Endothelial cell of umbilical vein (primary cell): Measurements from ENCODE around the gene THEM5. TPM values are rescaled to one million over a fixed set of nuclear protein-coding genes. Genes with fewer than 3 reads are reported as not detected.

Experiments used
- BruUV-seq: library from RNA; stranded (reverse); fragments of 400-500 nt; replicated peaks from 2 replicates; lab custom pipeline; 2021; lab: Mats Ljungman, UMichigan
- CTCF ChIA-PET: fragments of 300-600, 350-600 bp; sonication (Branson Sonifier 250); formaldehyde crosslinking; loops from one replicate; lab custom pipeline; 2021; ENCODE audit warnings: antibody characterized with exemption, inconsistent platforms; lab: Charles Lee
- POLR2A ChIA-PET: fragments of 300-600, 350-600 bp; sonication (Branson Sonifier 250); formaldehyde crosslinking; loops from one replicate; lab custom pipeline; 2021; ENCODE audit warnings: antibody characterized with exemption, inconsistent platforms; lab: Charles Lee
- DNase-seq: peaks from one replicate; pipeline ENCODE4 v3.0.0-alpha.2; 2011; ENCODE audit warnings: low read depth, low spot score
- FAIRE-seq: peaks from 2 replicates; lab custom pipeline; 2011; peaks lifted over from hg19 to GRCh38; lab: Jason Lieb, UNC
- H2AFZ ChIP-seq: 2 replicates; pipeline ENCODE4 v1.6.0; 2012; ENCODE audit warnings: low read depth, low read length, control low read depth, inconsistent platforms
- H3K27ac ChIP-seq: 2 replicates; pipeline ENCODE4 v1.5.1; 2011; ENCODE audit warnings: low read depth, mild to moderate bottlenecking, control low read depth, low read length, moderate library complexity; ENCODE audit not compliant: insufficient read depth
- H3K27me3 ChIP-seq, 2 experiments: 2 replicates each; pipeline versions ENCODE4 v1.6.0 to v1.6.1; 2011; ENCODE audit warnings: low read length in 2 of 2, mixed read lengths in 1 of 2; ENCODE audit not compliant: control insufficient read depth in 2 of 2, insufficient read depth in 2 of 2
- H3K36me3 ChIP-seq, 2 experiments: 2 replicates in 1 of 2; 3 replicates in 1 of 2; pipeline ENCODE4 v1.5.1; 2011; ENCODE audit warnings: low read length in 2 of 2, mild to moderate bottlenecking in 1 of 2, moderate library complexity in 1 of 2; ENCODE audit not compliant: control insufficient read depth in 2 of 2, insufficient read depth in 2 of 2; ENCODE audit errors: extremely low read depth in 1 of 2
- H3K4me1 ChIP-seq: 3 replicates; pipeline ENCODE4 v1.5.1; 2011; ENCODE audit warnings: mild to moderate bottlenecking, low read length; ENCODE audit not compliant: control insufficient read depth, insufficient read depth; ENCODE audit errors: extremely low read depth
- H3K4me2 ChIP-seq: 2 replicates; pipeline ENCODE4 v1.6.1; 2011; ENCODE audit warnings: low read length, control low read depth, mixed read lengths; ENCODE audit not compliant: insufficient read depth
- H3K4me3 ChIP-seq, 3 experiments: fragments of 200-600 bp in 1 of 3; sonication (generic), shearing (Covaris generic) in 1 of 3; replicated peaks in 1 of 3; 2 replicates each; pipeline ENCODE4 v1.5.1; 2011 to 2016; ENCODE audit warnings: control low read depth in 3 of 3, low read length in 3 of 3, mild to moderate bottlenecking in 2 of 3, inconsistent platforms in 1 of 3, low read depth in 1 of 3, moderate library complexity in 1 of 3; ENCODE audit not compliant: insufficient read depth in 1 of 3
- H3K79me2 ChIP-seq: 2 replicates; pipeline ENCODE4 v1.6.0; 2012; ENCODE audit warnings: low read length, inconsistent platforms; ENCODE audit not compliant: control insufficient read depth, insufficient read depth
- H3K9ac ChIP-seq: replicated peaks from 2 replicates; pipeline ENCODE3; 2011; ENCODE audit warnings: low read length, control low read depth; ENCODE audit not compliant: insufficient read depth; ENCODE audit errors: extremely low read depth
- H3K9me1 ChIP-seq: replicated peaks from 3 replicates; pipeline ENCODE4 v1.6.0; 2011; ENCODE audit warnings: mild to moderate bottlenecking, low read length; ENCODE audit not compliant: control insufficient read depth, insufficient read depth; ENCODE audit errors: extremely low read depth
- H3K9me3 ChIP-seq: replicated peaks from 2 replicates; pipeline ENCODE4 v1.5.1; 2012; ENCODE audit warnings: low read length, inconsistent platforms; ENCODE audit not compliant: control insufficient read depth, insufficient read depth
- H4K20me1 ChIP-seq: replicated peaks from 2 replicates; pipeline ENCODE3; 2011; ENCODE audit warnings: mild to moderate bottlenecking, low read length; ENCODE audit not compliant: control insufficient read depth, insufficient read depth; ENCODE audit errors: extremely low read depth
- EZH2 ChIP-seq: IDR thresholded peaks from 2 replicates; pipeline ENCODE4 v1.6.1; 2012; ENCODE audit warnings: borderline replicate concordance, low read depth, mild to moderate bottlenecking, moderate library complexity, low read length, inconsistent platforms; ENCODE audit not compliant: severe bottlenecking
- FOS ChIP-seq: IDR thresholded peaks from 2 replicates; pipeline ENCODE4 v1.6.1; 2011; ENCODE audit warnings: mild to moderate bottlenecking, low read length, moderate library complexity, borderline replicate concordance; ENCODE audit not compliant: insufficient read depth
- GATA2 ChIP-seq: IDR thresholded peaks from 2 replicates; pipeline ENCODE4 v1.7.0; 2011; ENCODE audit warnings: low read depth, mild to moderate bottlenecking, moderate library complexity, mixed read lengths, low read length; ENCODE audit not compliant: insufficient read length, insufficient read depth
- JUN ChIP-seq: IDR thresholded peaks from 2 replicates; pipeline ENCODE4 v1.6.1; 2011; ENCODE audit warnings: borderline replicate concordance, low read depth; ENCODE audit not compliant: insufficient read length, insufficient read depth
- MYC ChIP-seq: IDR thresholded peaks from one replicate; pipeline ENCODE4 v1.6.1; 2011; ENCODE audit warnings: mild to moderate bottlenecking, low read depth, low read length
- POLR2A ChIP-seq: IDR thresholded peaks from 2 replicates; pipeline ENCODE4 v1.6.1; 2012; ENCODE audit warnings: low read depth, mild to moderate bottlenecking, control low read depth, low read length
- POLR2AphosphoS5 ChIP-seq: IDR thresholded peaks from 2 replicates; pipeline ENCODE4 v1.6.1; 2012; ENCODE audit warnings: low read depth, mild to moderate bottlenecking, control low read depth, low read length, moderate library complexity; ENCODE audit not compliant: insufficient read depth
- dilution Hi-C: fragments of 300-500 bp; cut with MboI; formaldehyde crosslinking; loops from one replicate; pipeline ENCODE4 v1.15.0; 2019; ENCODE audit warnings: low sequenced_read_pairs; ENCODE audit not compliant: extremely low pct_ligation_motif_present
- intact Hi-C: fragments of 100-400 bp; cut with micrococcal nuclease; formaldehyde crosslinking; loops from one replicate; pipeline ENCODE4 v1.10.0; 2022
- polyA plus RNA-seq, 4 experiments: library from polyadenylated mRNA; depleted of rRNA in 3 of 4; stranded (reverse) in 3 of 4; unstranded in 1 of 4; fragments of >200 nt; gene quantifications; 2 replicates each; pipeline versions ENCODE4 v1.2.1 to v1.2.3, GENCODE V29; 2011 to 2012; ENCODE audit warnings: missing spikeins in 1 of 4
- total RNA-seq: library from RNA; stranded (reverse); gene quantifications from 2 replicates; pipeline ENCODE4 v1.2.3, GENCODE V29; 2021
- TF ChIP-seq, protein P1 (sequence below): IDR thresholded peaks from 2 replicates; pipeline ENCODE4 v1.6.1; 2011; ENCODE audit not compliant: insufficient read depth, insufficient read length
- TF ChIP-seq, protein P2 (sequence below), 2 donors: IDR thresholded peaks; 1 replicate in 1 of 2; 2 replicates in 1 of 2; pipeline ENCODE4 v1.5.1; 2011; ENCODE audit warnings: low read length in 2 of 2, mild to moderate bottlenecking in 2 of 2, moderate library complexity in 2 of 2, control low read depth in 1 of 2, inconsistent platforms in 1 of 2, low read depth in 1 of 2; ENCODE audit not compliant: insufficient read depth in 1 of 2; ENCODE audit errors: extremely low read depth in 1 of 2

The THEM5 gene
- total and polyA plus RNA-seq, 2 donors (not counting 3 experiments of a cell fraction or from before 2014, with no cell fraction given) = not detected

DNA sequence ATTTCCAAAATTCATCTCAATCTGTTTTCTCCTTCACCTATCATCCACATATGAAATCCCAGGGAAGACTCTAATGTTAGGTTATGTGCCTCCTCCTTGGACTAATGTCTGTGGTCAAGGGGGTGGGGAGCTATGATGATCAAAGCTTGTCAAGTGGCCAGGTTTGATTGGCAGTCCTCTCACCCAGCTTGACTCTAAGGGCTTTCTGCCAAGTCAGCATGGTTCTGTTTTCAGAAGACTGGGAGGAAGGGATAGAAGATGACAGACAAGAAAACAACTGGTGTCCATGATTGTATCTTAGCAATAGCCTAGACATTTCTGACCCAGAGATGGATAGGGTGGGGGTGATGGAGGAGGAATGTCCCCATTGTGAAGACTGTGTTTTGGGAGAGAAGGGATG lies 9.1 kb upstream of the THEM5 start:
- dilution Hi-C loops = no loop called here
- peaks cover 10% of the 10 kb centered on the region for H3K4me1 ChIP-seq
- no peak for DNase-seq
- no peaks in the 10 kb centered on the region for H3K9me1 ChIP-seq
- no peaks in the 10 kb centered on the region for H4K20me1 ChIP-seq
- no TSS peak for BruUV-seq
- TF ChIP-seq EZH2 = no peak
- TF ChIP-seq POLR2AphosphoS5 = no peak
- no peak for TF ChIP-seq FOS
- no peak for TF ChIP-seq GATA2
- TF ChIP-seq, protein P1, sequence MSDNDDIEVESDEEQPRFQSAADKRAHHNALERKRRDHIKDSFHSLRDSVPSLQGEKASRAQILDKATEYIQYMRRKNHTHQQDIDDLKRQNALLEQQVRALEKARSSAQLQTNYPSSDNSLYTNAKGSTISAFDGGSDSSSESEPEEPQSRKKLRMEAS = no peak
- no peak for TF ChIP-seq POLR2A
- TF ChIP-seq, protein P2, sequence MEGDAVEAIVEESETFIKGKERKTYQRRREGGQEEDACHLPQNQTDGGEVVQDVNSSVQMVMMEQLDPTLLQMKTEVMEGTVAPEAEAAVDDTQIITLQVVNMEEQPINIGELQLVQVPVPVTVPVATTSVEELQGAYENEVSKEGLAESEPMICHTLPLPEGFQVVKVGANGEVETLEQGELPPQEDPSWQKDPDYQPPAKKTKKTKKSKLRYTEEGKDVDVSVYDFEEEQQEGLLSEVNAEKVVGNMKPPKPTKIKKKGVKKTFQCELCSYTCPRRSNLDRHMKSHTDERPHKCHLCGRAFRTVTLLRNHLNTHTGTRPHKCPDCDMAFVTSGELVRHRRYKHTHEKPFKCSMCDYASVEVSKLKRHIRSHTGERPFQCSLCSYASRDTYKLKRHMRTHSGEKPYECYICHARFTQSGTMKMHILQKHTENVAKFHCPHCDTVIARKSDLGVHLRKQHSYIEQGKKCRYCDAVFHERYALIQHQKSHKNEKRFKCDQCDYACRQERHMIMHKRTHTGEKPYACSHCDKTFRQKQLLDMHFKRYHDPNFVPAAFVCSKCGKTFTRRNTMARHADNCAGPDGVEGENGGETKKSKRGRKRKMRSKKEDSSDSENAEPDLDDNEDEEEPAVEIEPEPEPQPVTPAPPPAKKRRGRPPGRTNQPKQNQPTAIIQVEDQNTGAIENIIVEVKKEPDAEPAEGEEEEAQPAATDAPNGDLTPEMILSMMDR (IDR thresholded peaks at IDR 0.05; ENCODE audit: extremely low read depth in 1 of 2, insufficient read depth in 1 of 2, low read depth in 1 of 2, low read length in 2 of 2) = no peak
- TF ChIP-seq MYC = no peak
- no peak for TF ChIP-seq JUN
- intact Hi-C loops = no loop called here
- H3K9me3 ChIP-seq = no peaks in the 10 kb centered on the region
- H3K36me3 ChIP-seq = no peaks in the 10 kb centered on the region
- no peak for FAIRE-seq
- no peak overlapping the region for H2AFZ ChIP-seq
- POLR2A ChIA-PET = no interaction called here
- no peak overlapping the region for H3K4me2 ChIP-seq
- no peak overlapping the region for H3K27ac ChIP-seq
- no peak overlapping the region for H3K4me3 ChIP-seq
- CTCF ChIA-PET = no interaction called here
- H3K27me3 ChIP-seq = no peaks in the 10 kb centered on the region
- no peaks in the 10 kb centered on the region for H3K79me2 ChIP-seq
- no peak overlapping the region for H3K9ac ChIP-seq
